Stimulated activated CD8-positive, alpha-beta memory T cell treated with anti-CD3 and anti-CD28 coated beads, Interleukin-7, amount 100 ng/mL, for 24 hours (primary cell): ENCODE data around the gene PARD3.
"Not testable (repeated sequence)": the region's sequence is repeated elsewhere in the genome, so short reads cannot be mapped to it uniquely, and the experiment has no call there.

ENCODE experiments used
- DNase-seq: peaks from one replicate; pipeline ENCODE4 v3.0.0-alpha.2; 2020; ENCODE audit warnings: low read depth

The PARD3 gene

GRCh38 chr10:34464000-34464399 is 351.1 kb downstream of the PARD3 start:
- DNase-seq, result no peak

GRCh38 chr10:34462993-34463392 is 352.1 kb downstream of the PARD3 start:
- no peak for DNase-seq

- no peak for DNase-seq
Observed at GRCh38 chr10:34462056-34462455, 353.0 kb downstream of the PARD3 start.

GRCh38 chr10:34454590-34455261 is 360.4 kb downstream of the PARD3 start:
- no peak for DNase-seq

GRCh38 chr10:34449836-34450235 is 365.3 kb downstream of the PARD3 start:
- DNase-seq, result no peak

GRCh38 chr10:34446049-34446448 is 369.0 kb downstream of the PARD3 start:
- DNase-seq, result no peak

- no peak for DNase-seq
Observed at GRCh38 chr10:34444223-34445183, 370.6 kb downstream of the PARD3 start.

- DNase-seq, result not testable (repeated sequence)
Observed at GRCh38 chr10:34439386-34439785, 375.7 kb downstream of the PARD3 start.

GRCh38 chr10:34438741-34439140 is 376.4 kb downstream of the PARD3 start:
- no peak for DNase-seq

GRCh38 chr10:34437906-34438305 is 377.2 kb downstream of the PARD3 start:
- no peak for DNase-seq

GRCh38 chr10:34434119-34434594 is 380.9 kb downstream of the PARD3 start:
- no peak for DNase-seq

- no peak for DNase-seq
Observed at GRCh38 chr10:34433241-34434076, 381.6 kb downstream of the PARD3 start.

GRCh38 chr10:34432589-34432988 is 382.5 kb downstream of the PARD3 start:
- DNase-seq, result no peak

GRCh38 chr10:34430685-34431084 is 384.4 kb downstream of the PARD3 start:
- no peak for DNase-seq

GRCh38 chr10:34428501-34428900 is 386.6 kb downstream of the PARD3 start:
- DNase-seq, result no peak

GRCh38 chr10:34427911-34428216 is 387.2 kb downstream of the PARD3 start:
- DNase-seq, result no peak

GRCh38 chr10:34427158-34427910 is 387.8 kb downstream of the PARD3 start:
- not testable (repeated sequence) for DNase-seq

GRCh38 chr10:34426538-34427157 is 388.4 kb downstream of the PARD3 start:
- not testable (repeated sequence) for DNase-seq

- DNase-seq, result no peak
Observed at GRCh38 chr10:34426041-34426440, 389.1 kb downstream of the PARD3 start.

GRCh38 chr10:34423673-34424625 is 391.1 kb downstream of the PARD3 start:
- DNase-seq, result no peak
